Endodermal cell (in vitro differentiated cells): ENCODE measurements around the gene RBM48. TPM values are rescaled to one million over a fixed set of nuclear protein-coding genes. Genes with fewer than 3 reads are reported as not detected.
"Not testable (repeated sequence)": the region's sequence is repeated elsewhere in the genome, so short reads cannot be mapped to it uniquely, and the experiment has no call there.

Source experiments
- DNase-seq: peaks from one replicate; pipeline ENCODE4 v3.0.0-alpha.2; 2017
- H3K27ac ChIP-seq: 2 replicates; pipeline ENCODE4 v1.5.1; 2013; ENCODE audit warnings: mild to moderate bottlenecking, low read depth, low read length, moderate library complexity
- H3K27me3 ChIP-seq: 2 replicates; pipeline ENCODE4 v1.6.1; 2013; ENCODE audit warnings: mild to moderate bottlenecking, low read length, moderate library complexity; ENCODE audit not compliant: insufficient read depth, control insufficient read depth, poor library complexity, severe bottlenecking
- H3K36me3 ChIP-seq: 2 replicates; pipeline ENCODE4 v1.7.0; 2013; ENCODE audit warnings: mild to moderate bottlenecking, low read length, moderate library complexity; ENCODE audit not compliant: control insufficient read depth, insufficient read depth
- H3K4me1 ChIP-seq: one replicate; pipeline ENCODE4 v1.7.0; 2013; ENCODE audit warnings: low read length; ENCODE audit not compliant: control insufficient read depth, insufficient read depth
- H3K4me3 ChIP-seq: 2 replicates; pipeline ENCODE4 v1.5.1; 2013; ENCODE audit warnings: mild to moderate bottlenecking, low read length, moderate library complexity
- H3K9ac ChIP-seq: 2 replicates; pipeline ENCODE4 v1.6.1; 2013; ENCODE audit warnings: mild to moderate bottlenecking, low read length, moderate library complexity; ENCODE audit not compliant: poor library complexity, severe bottlenecking; ENCODE audit errors: extremely low read depth
- H3K9me3 ChIP-seq: 2 replicates; pipeline ENCODE4 v1.6.1; 2013; ENCODE audit warnings: mild to moderate bottlenecking, low read length, moderate library complexity; ENCODE audit not compliant: control insufficient read depth
- H3K27ac Mint-ChIP-seq: 2 replicates; pipeline ENCODE4 v1.8.0; 2020; ENCODE audit warnings: mixed read lengths
- H3K27me3 Mint-ChIP-seq: 2 replicates; pipeline ENCODE4 v1.8.0; 2021; ENCODE audit warnings: mild to moderate bottlenecking, mixed read lengths; ENCODE audit not compliant: insufficient read depth
- H3K36me3 Mint-ChIP-seq: 2 replicates; pipeline ENCODE4 v1.8.0; 2020; ENCODE audit warnings: low read depth, mixed read lengths
- H3K4me1 Mint-ChIP-seq: 2 replicates; pipeline ENCODE4 v1.8.0; 2020; ENCODE audit warnings: mixed read lengths
- H3K4me3 Mint-ChIP-seq: 2 replicates; pipeline ENCODE4 v1.8.0; 2020; ENCODE audit warnings: mild to moderate bottlenecking, moderate library complexity, mixed read lengths
- H3K9me3 Mint-ChIP-seq: 2 replicates; pipeline ENCODE4 v1.8.0; 2020; ENCODE audit warnings: mild to moderate bottlenecking, mixed read lengths
- CTCF ChIP-seq: fragments of 200-600 bp; sonication (generic); conservative IDR thresholded peaks from 2 replicates; pipeline ENCODE4 v1.5.0; 2021; ENCODE audit warnings: antibody characterized with exemption, mild to moderate bottlenecking
- WGBS, 2 experiments: methylation state at CpG; one replicate each; pipeline versions ENCODE4 v1.1.5 to v1.1.7; 2013; ENCODE audit warnings: missing lambda C conversion rate in 2 of 2, mixed read lengths in 1 of 2; ENCODE audit not compliant: insufficient coverage in 1 of 2, insufficient read length in 1 of 2; 5-methylcytosine and 5-hydroxymethylcytosine counted together
- long read RNA-seq, 4 experiments: library from polyadenylated mRNA in 2 of 4; library from RNA in 1 of 4; library from capped mRNA in 1 of 4; stranded (forward) in 3 of 4; unstranded in 1 of 4; transcript quantifications; one replicate each; pipeline ENCODE4 v2.0.0, GENCODE V29; 2020 to 2021; ENCODE audit warnings: inconsistent platforms in 1 of 4
- polyA plus RNA-seq, 2 experiments: library from polyadenylated mRNA; stranded (reverse); fragments of 50-300 nt; gene quantifications; one replicate each; pipeline ENCODE4 v1.2.3, GENCODE V29; 2013
- total RNA-seq, 2 donors: library from RNA; stranded (reverse); fragmentation: NEBNext Ultra II Directional in 1 of 2; extraction: Animal tissue kit (Norgen Biotek cat#: 25700) in 1 of 2; gene quantifications; 2 replicates in 1 of 2; 3 replicates in 1 of 2; pipeline ENCODE4 v1.2.1, GENCODE V29; 2021

Gene RBM48
- total RNA-seq, result 10 to 100 TPM; 11.4 to 11.9 TPM
- 14.5 TPM for polyA plus RNA-seq (2013, experiment 1 of 2)
- polyA plus RNA-seq (2013, experiment 2 of 2), result 14.6 TPM
- long read RNA-seq, experiment 1, partial matches to known transcripts, result 1 of 5 reads
- long read RNA-seq, experiment 1, other reads (novel, unspliced or antisense), result 1 of 5 reads
- long read RNA-seq, experiment 2, transcript RBM48-201 (5 exons, 1,742 nt), result major isoform, 28 of 35 reads
- long read RNA-seq, experiment 2, partial matches to known transcripts, result 1 of 35 reads
- long read RNA-seq, experiment 2, other reads (novel, unspliced or antisense), result 6 of 35 reads
- long read RNA-seq, experiment 3, transcript RBM48-201 (5 exons, 1,742 nt), result major isoform, 23 of 33 reads
- long read RNA-seq, experiment 3, partial matches to known transcripts, result 5 of 33 reads
- long read RNA-seq, experiment 3, other reads (novel, unspliced or antisense), result 5 of 33 reads
- long read RNA-seq, experiment 4, transcript RBM48-201 (5 exons, 1,742 nt), result major isoform, 11 of 16 reads
- long read RNA-seq, experiment 4, partial matches to known transcripts, result 1 of 16 reads
- long read RNA-seq, experiment 4, other reads (novel, unspliced or antisense), result 4 of 16 reads

- peak within 1 kb of the TSS; percentile 97 for H3K4me3 ChIP-seq
- H3K9me3 ChIP-seq, result no peaks in the 10 kb centered on the region
- H3K27ac ChIP-seq, result peak within 1 kb of the TSS; percentile 18
- Mint-ChIP-seq H3K27me3 (no peaks in the 10 kb centered on the region), H3K4me3 (peak within 1 kb of the TSS; percentile 95), H3K9me3 (no peaks in the 10 kb centered on the region), H3K4me1 (peaks cover 8% of the 10 kb centered on the region), H3K36me3 (peaks cover 14% of the 10 kb centered on the region), H3K27ac (peak within 1 kb of the TSS; percentile 100)
- peak; percentile 99 for DNase-seq
- peak within 1 kb of the TSS; percentile 92 for H3K9ac ChIP-seq
- H3K4me1 ChIP-seq, result no peaks in the 10 kb centered on the region
- no peaks in the 10 kb centered on the region for H3K27me3 ChIP-seq
- peaks cover 26% of the 10 kb centered on the region for H3K36me3 ChIP-seq
- 0% methylated on average over 42 to 79 of the region's 79 CpGs for WGBS, 2 experiments
- peak; percentile 38 for TF ChIP-seq CTCF
Measured at GRCh38 chr7:92528188-92528957, at the start of gene RBM48, which contains the start of gene PEX1. RBM48 (plus strand) TSS chr7:92528795; CDS start chr7:92528814, 19 bp downstream. PEX1 (minus strand) TSS chr7:92528520; CDS start chr7:92528435, 85 bp downstream.

- not testable (repeated sequence) for H3K27ac ChIP-seq, H3K36me3 ChIP-seq, H3K9me3 ChIP-seq, DNase-seq, H3K36me3 Mint-ChIP-seq, H3K9me3 Mint-ChIP-seq, H3K4me3 Mint-ChIP-seq, H3K27me3 ChIP-seq, H3K4me3 ChIP-seq, H3K4me1 ChIP-seq, H3K27me3 Mint-ChIP-seq, H3K9ac ChIP-seq
- Mint-ChIP-seq H3K4me1 (peaks cover 19% of the 10 kb centered on the region), H3K27ac (peak overlapping the region; percentile 57)
- WGBS, 2 experiments, result 89 to 93% methylated on average over 3 to 4 of the region's 4 CpGs
Measured at GRCh38 chr7:92479146-92479545, 49.4 kb upstream of the RBM48 start.

- not testable (repeated sequence) for H3K27ac ChIP-seq, H3K9ac ChIP-seq, H3K9me3 ChIP-seq, H3K4me1 ChIP-seq, H3K27me3 Mint-ChIP-seq, DNase-seq, H3K27ac Mint-ChIP-seq, H3K9me3 Mint-ChIP-seq, H3K4me3 Mint-ChIP-seq, H3K36me3 Mint-ChIP-seq, H3K27me3 ChIP-seq, H3K4me1 Mint-ChIP-seq
- Histone ChIP-seq H3K4me3 (peak overlapping the region; percentile 66), H3K36me3 (peaks cover 34% of the 10 kb centered on the region)
- 52% methylated on average over 5 of the region's 6 CpGs; no CpG with 5 or more reads in 1 of the 2 experiments for WGBS, 2 experiments
Measured at GRCh38 chr7:92483624-92484023, 45.0 kb upstream of the RBM48 start.

- H3K36me3 ChIP-seq, result peaks cover 36% of the 10 kb centered on the region
- not testable (repeated sequence) for H3K4me1 ChIP-seq, H3K36me3 Mint-ChIP-seq, H3K4me3 Mint-ChIP-seq, H3K27me3 Mint-ChIP-seq, H3K4me3 ChIP-seq, H3K27ac Mint-ChIP-seq, H3K9ac ChIP-seq, H3K27me3 ChIP-seq, H3K27ac ChIP-seq, H3K9me3 Mint-ChIP-seq, DNase-seq, H3K9me3 ChIP-seq, H3K4me1 Mint-ChIP-seq
- WGBS, 2 experiments, result 95 to 100% methylated on average over 1 to 6 of the region's 6 CpGs
Measured at GRCh38 chr7:92484226-92484625, 44.4 kb upstream of the RBM48 start.
